Activated CD4-positive, alpha-beta T cell treated with anti-CD3 and anti-CD28 coated beads, Interleukin-2, amount 10 ng/mL, durations not matched to agents 7 days and 5 days (primary cell): ENCODE measurements around the gene CALY. TPM values are rescaled to one million over a fixed set of nuclear protein-coding genes. Genes with fewer than 3 reads are reported as not detected.
A peak's percentile ranks its signal among the peaks of the same experiment; 100 is the strongest.

Experiments
- CTCF ChIA-PET: fragments of 350-600 bp; sonication (Branson Sonifier 250); formaldehyde crosslinking; loops from one replicate; lab custom pipeline; 2021; ENCODE audit warnings: antibody characterized with exemption; lab: Charles Lee
- POLR2A ChIA-PET: fragments of 350-600 bp; sonication (Branson Sonifier 250); formaldehyde crosslinking; loops from one replicate; lab custom pipeline; 2021; ENCODE audit warnings: antibody characterized with exemption; lab: Charles Lee
- DNase-seq: peaks from one replicate; pipeline ENCODE4 v3.0.0-alpha.2; 2020
- H3K27ac Mint-ChIP-seq: one replicate; pipeline ENCODE4 v1.8.0; 2021; ENCODE audit warnings: mild to moderate bottlenecking, moderate library complexity, mixed read lengths
- H3K27me3 Mint-ChIP-seq: one replicate; pipeline ENCODE4 v1.8.0; 2021; ENCODE audit warnings: mixed read lengths
- H3K36me3 Mint-ChIP-seq: one replicate; pipeline ENCODE4 v1.8.0; 2021; ENCODE audit warnings: low read depth, mixed read lengths
- H3K4me1 Mint-ChIP-seq: one replicate; pipeline ENCODE4 v1.8.0; 2021; ENCODE audit warnings: mixed read lengths
- H3K4me3 Mint-ChIP-seq: one replicate; pipeline ENCODE4 v1.8.0; 2021; ENCODE audit warnings: mild to moderate bottlenecking, moderate library complexity, mixed read lengths
- H3K9me3 Mint-ChIP-seq: one replicate; pipeline ENCODE4 v1.8.0; 2021; ENCODE audit warnings: mixed read lengths
- total RNA-seq, 2 experiments: library from RNA; stranded (reverse); gene quantifications; one replicate each; pipeline ENCODE4 v1.2.3, GENCODE V29; 2021

CALY gene
- total RNA-seq, 2 experiments from 2014 or later = not detected

GRCh38 chr10:133279326-133280226, 57.1 kb downstream of the CALY start:
- POLR2A ChIA-PET = no interaction called here
- peaks cover 34% of the 10 kb centered on the region for H3K4me1 Mint-ChIP-seq
- H3K9me3 Mint-ChIP-seq = no peaks in the 10 kb centered on the region
- no peak overlapping the region for H3K4me3 Mint-ChIP-seq
- peak overlapping the region; percentile 50 for H3K27ac Mint-ChIP-seq
- H3K36me3 Mint-ChIP-seq = peaks cover 23% of the 10 kb centered on the region
- no peak for DNase-seq
- CTCF ChIA-PET = interaction anchor here (1.4 to 2.9 kb wide), 4 partner anchors 9 to 28 kb away, joined by 3 to 14 read pairs (median 3); no protein-coding TSS in a partner anchor
- H3K27me3 Mint-ChIP-seq = no peaks in the 10 kb centered on the region

DNA sequence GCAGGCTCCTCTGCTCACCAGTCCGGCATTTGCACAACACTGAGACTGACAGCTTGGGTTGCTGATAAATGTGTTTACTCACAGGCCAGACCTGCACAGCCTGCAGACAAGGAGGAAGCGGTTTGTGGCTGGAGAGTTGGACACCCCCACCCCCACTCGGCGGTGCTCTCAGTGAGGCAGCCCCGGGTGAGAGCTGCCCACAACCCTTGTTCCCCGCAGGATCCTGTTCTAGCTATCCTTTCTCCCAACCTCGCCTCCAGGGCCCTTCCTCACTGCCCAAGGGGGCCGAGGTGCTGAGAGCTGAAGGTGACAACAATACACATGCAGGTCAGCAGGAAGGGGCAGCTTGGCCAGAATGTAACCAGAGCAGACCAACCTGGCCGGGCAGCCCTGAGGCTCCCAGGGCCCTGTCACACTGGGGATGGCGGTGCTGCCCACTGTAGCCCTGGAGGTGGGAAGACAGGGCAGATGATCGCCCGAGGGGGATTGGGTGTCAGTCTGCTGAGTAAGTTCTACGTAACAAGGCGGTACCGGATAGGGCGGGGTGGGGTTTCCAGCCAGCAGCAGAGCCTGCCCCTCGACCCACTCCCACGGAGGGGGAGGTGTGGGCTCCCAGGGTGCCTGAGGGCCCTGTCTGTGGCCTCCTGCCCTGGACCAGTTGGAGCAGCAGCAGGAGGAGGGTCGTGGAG, 58.0 kb downstream of the CALY start:
- Mint-ChIP-seq H3K27me3 (no peaks in the 10 kb centered on the region), H3K27ac (peak overlapping the region; percentile 96), H3K36me3 (peaks cover 21% of the 10 kb centered on the region), H3K4me3 (peak overlapping the region; percentile 75), H3K9me3 (no peaks in the 10 kb centered on the region), H3K4me1 (peaks cover 35% of the 10 kb centered on the region)
- CTCF ChIA-PET = interaction anchor here (0.7 to 2.9 kb wide), 5 partner anchors 8 to 51 kb away, joined by 3 to 14 read pairs (median 4); no protein-coding TSS in a partner anchor
- POLR2A ChIA-PET = interaction anchor here (1.0 kb wide), 1 partner anchor 20 kb away, joined by 4 read pairs; no protein-coding TSS in a partner anchor
- peak; percentile 64 for DNase-seq

- Mint-ChIP-seq H3K27ac (peak overlapping the region; percentile 96), H3K4me1 (peaks cover 35% of the 10 kb centered on the region), H3K9me3 (no peaks in the 10 kb centered on the region), H3K4me3 (peak overlapping the region; percentile 75), H3K27me3 (no peaks in the 10 kb centered on the region), H3K36me3 (peaks cover 19% of the 10 kb centered on the region)
- ChIA-PET CTCF (interaction anchor here (0.7 to 2.9 kb wide), 4 partner anchors 19 to 52 kb away, joined by 3 to 14 read pairs (median 8); no protein-coding TSS in a partner anchor), POLR2A (interaction anchor here (1.0 kb wide), 1 partner anchor 19 kb away, joined by 4 read pairs; no protein-coding TSS in a partner anchor)
- DNase-seq = no peak
These were observed 58.6 kb downstream of the CALY start for GRCh38 chr10:133277993-133278576.

DNA sequence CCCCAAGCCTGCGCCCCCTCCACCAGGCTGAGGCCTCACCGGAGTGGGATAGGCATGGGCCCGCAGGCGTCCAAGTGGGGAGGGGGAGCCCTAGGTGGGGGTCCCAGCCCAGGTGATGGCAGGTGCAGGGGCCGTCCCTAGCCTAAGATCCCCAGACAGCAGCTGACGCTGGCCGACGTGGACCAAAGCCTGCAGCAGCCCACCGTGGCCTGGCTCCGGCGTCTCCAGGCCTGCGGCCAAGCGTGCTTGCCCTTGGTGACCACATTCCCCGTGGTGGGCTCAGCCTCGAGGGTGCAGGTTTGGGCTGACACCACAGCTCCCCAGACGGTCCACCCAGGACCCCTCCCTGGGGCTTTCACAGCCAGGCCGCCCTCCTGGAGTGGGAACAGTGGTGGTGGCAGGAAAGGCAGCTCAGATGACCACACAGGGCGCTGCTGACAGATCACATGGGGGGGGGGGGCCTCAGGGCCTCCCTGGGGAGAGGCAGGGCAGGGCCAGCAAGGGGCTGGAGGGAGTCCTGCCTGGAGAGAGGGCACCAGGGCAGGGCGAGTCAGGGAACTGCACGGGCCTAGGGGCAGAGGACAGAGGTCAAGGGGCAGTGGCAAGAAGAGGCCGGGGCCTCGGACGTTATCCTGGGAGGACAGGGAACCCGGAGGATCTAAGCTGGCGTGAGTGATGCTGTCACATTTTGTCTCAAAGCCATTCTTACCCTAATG, 59.3 kb downstream of the CALY start:
- H3K4me1 Mint-ChIP-seq = peaks cover 35% of the 10 kb centered on the region
- H3K4me3 Mint-ChIP-seq = peak overlapping the region; percentile 87
- H3K9me3 Mint-ChIP-seq = no peaks in the 10 kb centered on the region
- no peaks in the 10 kb centered on the region for H3K27me3 Mint-ChIP-seq
- H3K36me3 Mint-ChIP-seq = peaks cover 17% of the 10 kb centered on the region
- H3K27ac Mint-ChIP-seq = peak overlapping the region; percentile 96
- CTCF ChIA-PET = interaction anchor here (2.7 to 2.9 kb wide), 2 partner anchors 18 to 30 kb away, joined by 11 to 14 read pairs; no protein-coding TSS in a partner anchor
- POLR2A ChIA-PET = interaction anchor here (1.0 kb wide), 1 partner anchor 18 kb away, joined by 4 read pairs; no protein-coding TSS in a partner anchor
- no peak for DNase-seq

GRCh38 chr10:133276435-133277201, 60.1 kb downstream of the CALY start, which contains the start of gene ADAM8:
Gene ADAM8 (minus strand): TSS chr10:133276868. CDS start chr10:133276817, 51 bp downstream.
- Mint-ChIP-seq H3K27me3 (no peaks in the 10 kb centered on the region), H3K27ac (peak within 1 kb of the TSS; percentile 96), H3K4me3 (peak within 1 kb of the TSS; percentile 87), H3K4me1 (peaks cover 36% of the 10 kb centered on the region), H3K9me3 (no peaks in the 10 kb centered on the region), H3K36me3 (peaks cover 13% of the 10 kb centered on the region)
- CTCF ChIA-PET = interaction anchor here (1.5 to 3.3 kb wide), 4 partner anchors 10 to 31 kb away, joined by 6 to 18 read pairs (median 10); no protein-coding TSS in a partner anchor
- peak; percentile 72 for DNase-seq
- POLR2A ChIA-PET = no interaction called here

GRCh38 chr10:133276100-133276434, 60.6 kb downstream of the CALY start:
- DNase-seq = no peak
- Mint-ChIP-seq H3K27ac (peak overlapping the region; percentile 90), H3K36me3 (peaks cover 13% of the 10 kb centered on the region), H3K4me1 (peaks cover 36% of the 10 kb centered on the region), H3K9me3 (no peaks in the 10 kb centered on the region), H3K27me3 (no peaks in the 10 kb centered on the region), H3K4me3 (peak overlapping the region; percentile 87)
- ChIA-PET CTCF (interaction anchor here (1.3 to 3.3 kb wide), 5 partner anchors 9 to 31 kb away, joined by 3 to 18 read pairs (median 9); no protein-coding TSS in a partner anchor), POLR2A (no interaction called here)

GRCh38 chr10:133275684-133276092, 61.0 kb downstream of the CALY start:
- peak overlapping the region; percentile 87 for H3K4me3 Mint-ChIP-seq
- peak overlapping the region; percentile 90 for H3K27ac Mint-ChIP-seq
- DNase-seq = peak; percentile 47
- POLR2A ChIA-PET = interaction anchor here (0.5 kb wide), 1 partner anchor 17 kb away, joined by 3 read pairs; no protein-coding TSS in a partner anchor
- CTCF ChIA-PET = interaction anchor here (1.3 to 3.3 kb wide), 5 partner anchors 9 to 32 kb away, joined by 3 to 18 read pairs (median 9); no protein-coding TSS in a partner anchor
- no peaks in the 10 kb centered on the region for H3K27me3 Mint-ChIP-seq
- no peaks in the 10 kb centered on the region for H3K9me3 Mint-ChIP-seq
- peaks cover 36% of the 10 kb centered on the region for H3K4me1 Mint-ChIP-seq
- H3K36me3 Mint-ChIP-seq = peaks cover 13% of the 10 kb centered on the region

- Mint-ChIP-seq H3K36me3 (peaks cover 11% of the 10 kb centered on the region), H3K4me3 (peak overlapping the region; percentile 87), H3K9me3 (no peaks in the 10 kb centered on the region), H3K4me1 (peaks cover 36% of the 10 kb centered on the region), H3K27me3 (no peaks in the 10 kb centered on the region), H3K27ac (peak overlapping the region; percentile 90)
- ChIA-PET CTCF (interaction anchor here (0.8 to 3.3 kb wide), 5 partner anchors 8 to 32 kb away, joined by 3 to 18 read pairs (median 6); no protein-coding TSS in a partner anchor), POLR2A (interaction anchor here (0.5 kb wide), 1 partner anchor 16 kb away, joined by 3 read pairs; no protein-coding TSS in a partner anchor)
- peak; percentile 81 for DNase-seq
These were observed 61.7 kb downstream of the CALY start for GRCh38 chr10:133274751-133275683.
